GM15510 (cell line): ENCODE results near the gene NAGLU.

Experiments
- POLR2A ChIP-seq: IDR thresholded peaks from 3 replicates; pipeline ENCODE4 v1.6.1; 2011; ENCODE audit warnings: borderline replicate concordance; ENCODE audit not compliant: insufficient read length; ENCODE audit errors: extremely low read depth

NAGLU gene

DNA sequence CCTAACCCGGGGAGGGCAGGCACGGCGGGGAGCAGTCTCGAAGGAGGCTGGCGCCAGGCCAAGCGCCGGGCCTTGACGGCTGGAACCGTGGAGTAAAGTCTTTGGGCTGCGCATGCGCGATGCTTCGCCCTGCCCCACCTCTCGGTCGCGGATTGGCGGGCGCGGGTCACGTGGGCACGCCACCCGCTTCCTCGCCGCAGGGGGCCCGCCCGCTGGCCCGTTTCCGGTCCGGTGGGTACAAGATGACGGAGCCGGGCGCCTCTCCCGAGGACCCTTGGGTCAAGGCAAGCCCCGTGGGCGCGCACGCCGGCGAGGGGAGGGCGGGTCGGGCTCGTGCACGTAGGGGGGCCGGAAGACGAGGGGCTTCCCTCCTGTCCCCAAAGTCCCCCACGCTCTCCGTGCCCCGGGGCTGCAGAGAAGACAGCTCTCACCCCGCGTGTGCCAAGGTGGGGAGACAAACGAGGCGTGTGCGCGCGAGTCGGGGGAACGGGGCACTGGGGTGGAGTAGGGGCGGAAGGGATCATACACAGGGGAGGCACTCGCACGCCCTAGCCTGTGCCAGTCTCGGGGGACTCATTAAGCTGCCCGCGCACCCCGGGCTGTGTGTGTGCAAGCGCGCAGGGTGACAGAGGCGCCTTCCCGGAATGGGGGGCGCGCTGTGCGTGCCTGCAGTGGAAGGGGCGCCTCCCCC, 31.0 kb downstream of the NAGLU start, which contains the start of gene MLX:
MLX (plus strand) TSS at position 218 of the 691 bp plus-strand sequence; CDS start at position 243, 25 bp downstream.
- peak; percentile 74 for TF ChIP-seq POLR2A

DNA sequence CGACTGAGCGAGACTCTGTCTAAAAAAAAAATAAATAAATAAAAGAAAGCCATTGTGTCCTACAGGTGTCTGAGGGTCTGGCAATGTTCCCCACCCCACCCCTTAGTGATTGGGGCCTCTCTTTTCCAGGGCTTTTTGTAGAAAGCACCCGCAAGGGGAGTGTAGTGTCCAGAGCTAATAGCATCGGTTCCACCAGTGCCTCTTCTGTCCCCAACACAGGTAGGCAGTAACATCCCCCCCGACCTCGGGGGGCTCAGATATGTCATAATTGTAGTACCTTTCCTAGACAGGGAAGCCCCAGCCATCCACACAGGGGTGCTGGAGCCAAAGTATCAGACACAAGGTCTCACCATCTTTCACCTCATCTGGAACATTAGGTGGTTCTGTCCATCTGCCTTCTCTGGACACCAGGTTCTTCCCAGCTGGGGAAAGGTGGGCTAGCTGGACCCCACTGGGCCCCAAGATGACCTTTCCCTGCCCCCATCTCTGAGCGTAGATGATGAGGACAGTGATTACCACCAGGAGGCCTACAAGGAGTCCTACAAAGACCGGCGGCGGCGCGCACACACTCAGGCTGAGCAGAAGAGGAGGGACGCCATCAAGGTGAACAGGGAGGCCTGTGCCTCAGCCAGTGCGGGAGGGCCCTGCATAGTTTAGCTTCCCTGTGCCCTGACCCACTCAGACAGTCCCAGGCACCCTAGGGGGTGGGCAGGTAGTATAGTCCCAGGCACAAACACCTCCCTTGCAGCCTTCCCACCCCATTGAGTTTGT, 32.5 kb downstream of the NAGLU start:
- no peak for TF ChIP-seq POLR2A

DNA sequence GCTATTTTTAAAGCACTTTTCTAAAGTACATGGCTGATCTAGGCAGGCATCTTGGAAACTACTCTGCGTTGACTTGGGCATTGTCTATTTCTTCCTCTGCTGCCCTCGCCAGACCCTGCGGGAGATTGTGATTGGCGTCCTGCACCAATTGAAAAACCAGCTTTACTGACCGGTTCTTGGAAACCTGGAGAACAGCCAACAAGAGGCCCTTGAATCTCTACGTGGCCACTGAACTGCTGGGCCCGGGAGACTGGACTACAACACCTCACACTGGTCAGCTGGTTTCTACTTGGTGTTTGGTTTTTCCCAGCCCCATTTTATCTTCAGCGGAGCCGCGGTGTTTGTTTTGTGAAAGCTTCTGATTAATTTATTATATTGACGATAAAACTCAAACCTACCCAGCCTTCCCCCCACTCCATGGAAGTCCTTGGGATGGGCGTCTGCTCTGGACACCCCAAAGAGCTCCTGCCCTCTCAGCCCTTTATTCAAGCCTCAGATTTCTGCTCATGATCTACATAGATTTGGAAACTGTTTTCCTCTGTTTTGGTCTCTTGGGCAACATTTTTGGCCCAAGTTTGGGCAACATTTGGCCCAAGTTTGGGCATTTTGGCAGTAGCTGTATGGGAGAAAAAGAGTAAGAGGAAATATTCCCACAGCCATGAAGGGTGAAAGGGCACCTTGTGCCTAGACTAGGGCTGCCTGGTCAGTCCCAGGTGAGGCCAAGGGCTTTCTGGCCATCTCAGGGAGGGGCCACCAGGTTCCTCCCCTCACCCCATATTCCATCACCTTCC, 35.6 kb downstream of the NAGLU start:
- no peak for TF ChIP-seq POLR2A

DNA sequence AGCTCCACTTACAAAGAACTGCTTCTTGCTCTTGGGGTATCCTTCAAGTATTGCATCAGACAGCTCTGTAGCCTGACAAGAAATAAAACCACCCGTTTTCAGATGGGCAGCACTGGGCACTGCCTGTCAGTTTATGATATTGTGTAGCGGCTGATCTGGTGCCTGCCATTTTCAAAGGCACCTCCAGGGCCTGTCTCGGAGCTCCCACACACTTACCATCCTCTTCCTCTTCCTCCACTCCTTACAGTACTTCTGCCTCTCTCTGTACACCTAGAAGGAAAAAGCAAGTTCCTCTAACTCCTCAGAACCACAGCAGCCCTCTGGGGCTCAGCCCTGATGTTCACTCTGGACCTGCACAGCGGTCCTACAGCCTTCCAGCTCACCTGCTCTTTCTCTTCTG, 37.1 kb downstream of the NAGLU start:
- no peak for TF ChIP-seq POLR2A

DNA sequence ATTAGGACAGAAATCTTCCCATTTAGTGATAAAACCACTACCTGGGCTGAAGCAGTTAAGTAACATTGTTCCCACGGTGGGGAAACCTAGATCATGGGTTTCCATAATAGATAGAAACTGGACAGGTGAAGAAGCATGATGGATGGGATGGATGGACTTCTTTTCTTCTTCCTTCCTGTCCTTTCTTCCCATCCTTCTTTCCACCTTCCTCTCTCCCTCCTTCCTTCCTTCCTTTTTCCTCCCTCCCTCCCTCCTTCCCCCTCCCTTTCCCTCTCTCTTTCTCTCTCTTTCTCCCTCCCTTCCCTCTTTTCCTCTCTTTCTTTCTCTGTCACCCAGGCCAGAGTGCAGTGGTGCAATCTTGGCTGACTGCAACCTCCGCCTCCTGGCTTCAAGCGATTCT, 38.4 kb downstream of the NAGLU start:
- TF ChIP-seq POLR2A: no peak

DNA sequence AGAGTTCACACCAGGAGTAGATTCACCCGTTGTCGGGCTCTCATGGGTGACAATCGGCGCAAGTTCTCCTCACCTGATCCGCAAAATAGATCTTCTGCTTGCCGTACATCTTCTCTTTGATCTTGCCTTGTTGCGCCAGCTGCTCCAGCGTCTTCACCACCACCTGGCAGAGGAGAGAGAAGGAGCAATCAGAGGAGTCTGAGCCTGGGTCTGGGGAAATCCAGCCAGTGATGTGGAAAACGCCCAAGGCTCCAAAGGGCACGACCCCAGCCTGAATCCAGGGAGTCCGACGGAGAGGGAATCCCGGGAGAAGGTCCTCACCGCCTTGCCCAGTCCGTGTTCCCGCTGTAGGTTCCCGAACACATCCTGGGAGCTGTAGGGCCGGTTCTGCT, 41.1 kb downstream of the NAGLU start:
- no peak for TF ChIP-seq POLR2A

DNA sequence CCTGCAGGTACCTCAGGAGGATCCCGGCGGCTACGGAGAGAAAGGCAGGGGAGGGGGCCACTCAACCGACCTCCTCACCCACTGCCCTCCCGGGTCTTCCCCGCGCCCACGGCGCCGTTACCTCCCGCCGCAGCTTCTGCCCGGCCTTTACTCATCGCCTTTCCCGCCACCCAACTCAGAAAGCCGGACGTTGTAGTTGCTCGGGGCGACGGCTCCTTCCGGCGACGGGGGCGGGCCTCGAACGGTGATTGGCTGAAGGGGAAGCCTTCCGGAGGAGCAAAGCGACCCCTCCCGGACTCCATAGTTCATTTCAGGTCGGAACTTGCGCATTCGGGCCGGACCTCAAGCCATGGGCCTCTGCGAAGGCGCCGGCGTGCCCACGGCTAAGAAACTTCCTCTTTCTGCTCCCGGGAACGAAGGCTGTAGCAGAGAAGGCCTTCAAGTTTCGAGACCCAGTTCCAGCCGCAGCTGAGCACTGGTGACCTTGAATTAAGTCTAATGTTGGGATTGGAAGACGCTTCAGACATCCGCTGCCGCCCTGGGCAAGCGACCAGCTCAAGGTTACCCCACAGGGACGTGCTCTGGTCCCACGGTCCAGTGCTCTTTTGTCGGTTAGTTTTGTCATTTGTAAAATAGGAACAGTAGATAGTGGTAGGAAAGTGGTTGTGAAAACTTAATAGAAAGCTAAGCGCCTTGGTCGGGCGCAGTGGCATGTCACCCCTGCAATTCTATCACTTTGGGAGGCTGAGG, 41.7 kb downstream of the NAGLU start, which contains the start of gene PSMC3IP:
PSMC3IP (minus strand) TSS at position 198 of the 750 bp plus-strand sequence; CDS start at position 155, 43 bp downstream.
- TF ChIP-seq POLR2A: peak; percentile 73

DNA sequence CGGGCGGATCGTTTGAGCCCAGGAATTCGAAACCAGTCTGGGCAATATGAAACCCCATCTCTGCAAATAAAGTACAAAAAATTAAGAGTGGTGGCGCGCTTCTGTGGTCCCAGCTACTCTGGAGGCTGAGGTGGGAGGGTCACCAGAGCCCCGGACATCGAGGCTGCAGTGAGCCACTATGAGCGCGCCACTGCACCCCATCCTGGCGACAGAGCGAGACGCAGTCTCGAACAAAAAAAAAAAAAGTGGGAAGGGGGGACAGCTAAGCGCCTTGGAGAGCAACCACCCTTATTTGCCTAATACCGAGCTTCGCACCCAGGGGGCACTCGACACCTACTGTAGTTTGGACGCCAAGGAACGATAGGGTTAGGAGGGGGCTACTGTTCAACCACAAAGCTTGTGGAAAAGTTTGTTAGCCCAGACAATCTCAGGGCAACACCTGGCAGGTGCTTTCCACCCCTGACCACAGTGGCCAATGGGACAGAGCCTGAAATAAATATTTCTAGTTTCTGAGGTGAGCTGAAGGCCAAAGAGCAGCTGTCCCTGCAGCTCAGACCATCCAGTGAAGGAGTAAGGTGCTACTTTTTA, 42.3 kb downstream of the NAGLU start:
- no peak for TF ChIP-seq POLR2A

DNA sequence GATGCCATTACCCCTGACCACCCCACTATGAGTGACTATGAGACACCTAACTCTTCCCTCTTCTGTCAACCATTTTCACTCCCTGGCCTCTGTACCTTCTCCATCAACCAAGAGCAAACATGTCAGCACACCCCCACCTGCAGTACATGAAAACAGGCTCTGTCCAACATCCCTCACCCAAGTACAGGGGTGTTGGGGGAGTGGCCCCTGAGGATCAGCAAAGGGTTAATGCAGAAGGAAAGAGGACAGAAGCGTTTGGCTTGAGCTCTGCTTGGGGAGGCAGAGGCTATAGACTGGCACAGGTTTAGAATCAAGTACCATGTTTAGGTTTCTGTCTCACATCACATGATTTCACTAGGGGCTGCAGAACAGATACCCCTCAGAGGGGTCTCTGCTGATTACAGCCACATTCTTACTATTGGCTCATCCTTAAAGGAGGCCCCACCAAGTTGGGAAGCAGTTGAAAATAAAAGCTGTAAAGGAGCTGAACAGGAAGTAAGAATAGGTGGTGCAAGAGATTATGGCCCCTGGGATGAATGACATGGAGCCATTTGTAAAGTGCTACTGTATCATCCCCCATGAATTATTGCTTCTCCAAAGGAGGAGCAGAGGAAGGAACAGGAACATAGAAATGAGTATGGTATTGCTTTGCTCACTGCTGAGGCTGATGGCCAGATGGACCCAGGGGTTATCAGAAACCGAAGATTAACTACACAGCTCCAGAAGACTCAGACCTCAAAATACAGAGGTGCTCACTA, 43.9 kb downstream of the NAGLU start:
- TF ChIP-seq POLR2A: no peak

DNA sequence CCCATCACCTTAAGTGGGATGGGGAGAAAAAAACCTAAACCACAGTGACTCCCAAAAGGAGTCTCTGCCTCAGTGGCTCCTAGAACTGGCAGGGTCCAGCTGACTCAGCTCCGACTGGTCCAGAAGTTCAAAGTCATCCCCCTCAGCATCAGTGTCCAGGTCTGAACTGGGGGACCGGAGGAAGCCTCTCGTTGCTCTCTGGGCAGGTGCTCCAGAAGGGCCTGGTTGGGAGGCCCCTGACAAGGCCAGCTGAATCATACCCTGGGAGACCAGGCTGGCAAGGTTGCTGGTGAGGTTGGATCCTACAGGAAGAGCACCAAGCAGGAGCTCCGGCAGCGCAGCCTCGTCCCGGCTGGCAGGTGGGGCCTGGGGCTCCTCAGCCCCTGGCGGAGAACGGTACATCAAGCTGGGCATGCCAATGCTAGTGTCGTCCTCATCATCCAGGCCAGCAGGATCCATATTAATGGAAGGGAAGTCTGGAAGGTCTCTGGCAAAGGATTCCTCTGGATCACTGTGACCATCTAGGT, 45.8 kb downstream of the NAGLU start:
- TF ChIP-seq POLR2A: no peak

DNA sequence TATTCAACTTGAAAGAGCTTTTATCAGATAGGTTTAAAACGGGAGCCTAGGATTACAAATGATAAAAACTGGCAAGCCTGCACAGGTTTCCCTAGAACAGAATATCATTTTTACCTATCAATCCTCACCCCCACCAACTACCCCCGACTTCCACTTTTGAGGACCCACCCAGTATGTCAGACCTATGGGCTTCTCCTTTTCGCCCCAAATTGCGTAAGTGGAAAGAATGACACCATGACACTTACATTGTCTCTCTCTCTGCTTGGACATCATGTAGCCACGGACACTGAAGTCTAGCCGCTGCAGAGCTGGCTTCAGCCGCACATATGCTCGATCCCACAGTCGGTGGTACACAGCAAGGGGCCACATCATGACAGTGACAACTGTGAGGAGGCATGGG, 48.8 kb downstream of the NAGLU start:
- TF ChIP-seq POLR2A: no peak

DNA sequence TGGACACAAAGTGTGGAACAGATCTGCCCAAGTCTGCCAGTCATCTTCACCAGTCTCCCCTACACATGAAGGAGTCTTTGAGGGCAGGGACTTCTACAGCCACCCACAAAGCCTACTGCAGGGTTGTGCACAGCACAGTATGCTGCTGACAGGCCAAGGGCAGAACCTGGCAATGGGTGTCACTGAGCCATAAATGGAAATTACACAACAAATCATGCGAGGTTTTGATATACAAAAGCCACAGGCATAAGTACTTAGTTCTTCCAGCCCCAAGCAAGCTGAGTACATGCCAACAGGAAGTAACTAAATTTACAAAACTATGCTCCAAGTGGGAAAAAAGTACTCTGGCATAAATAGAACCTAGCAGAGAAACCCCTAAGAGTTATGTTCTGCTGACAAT, 49.3 kb downstream of the NAGLU start:
- no peak for TF ChIP-seq POLR2A
